ENCODE data around the gene ACTL7B.

The ACTL7B gene

GRCh38 chr9:108885643-108886348 is 30.0 kb upstream of the ACTL7B start:
- Histone ChIP-seq H3K4me1 (ENCODE audit: insufficient read depth, poor library complexity, severe bottlenecking) (peaks cover 16% of the 10 kb centered on the region), H3K27ac (ENCODE audit: poor library complexity, severe bottlenecking) (peak overlapping the region; percentile 70), H3K27me3 (ENCODE audit: insufficient read depth, poor library complexity, severe bottlenecking) (no peaks in the 10 kb centered on the region), H3K9me3 (ENCODE audit: severe bottlenecking) (no peaks in the 10 kb centered on the region), H3K4me3 (ENCODE audit: severe bottlenecking) (no peak overlapping the region), H3K36me3 (ENCODE audit: low read depth) (peaks cover 75% of the 10 kb centered on the region)
- DNase-seq (ENCODE audit: low spot score) (peak; percentile 79), ATAC-seq (ENCODE audit: low read depth) (peak; percentile 98)
- no peak for TF ChIP-seq CTCF (IDR thresholded peaks at IDR 0.05; ENCODE audit: poor library complexity, severe bottlenecking)

- H3K4me3 ChIP-seq (ENCODE audit: severe bottlenecking), result no peak overlapping the region
- no peak for ATAC-seq (ENCODE audit: low read depth)
- peaks cover 78% of the 10 kb centered on the region for H3K36me3 ChIP-seq (ENCODE audit: low read depth)
- no peak for TF ChIP-seq CTCF (IDR thresholded peaks at IDR 0.05; ENCODE audit: poor library complexity, severe bottlenecking)
- H3K9me3 ChIP-seq (ENCODE audit: severe bottlenecking), result no peaks in the 10 kb centered on the region
- no peak for DNase-seq (ENCODE audit: low spot score)
- peak overlapping the region; percentile 70 for H3K27ac ChIP-seq (ENCODE audit: poor library complexity, severe bottlenecking)
- H3K27me3 ChIP-seq (ENCODE audit: insufficient read depth, poor library complexity, severe bottlenecking), result no peaks in the 10 kb centered on the region
- H3K4me1 ChIP-seq (ENCODE audit: insufficient read depth, poor library complexity, severe bottlenecking), result peaks cover 16% of the 10 kb centered on the region
These were observed 28.9 kb upstream of the ACTL7B start for GRCh38 chr9:108884701-108885100.

- H3K27me3 ChIP-seq (ENCODE audit: insufficient read depth, poor library complexity, severe bottlenecking), result no peaks in the 10 kb centered on the region
- peaks cover 79% of the 10 kb centered on the region for H3K36me3 ChIP-seq (ENCODE audit: low read depth)
- TF ChIP-seq CTCF (IDR thresholded peaks at IDR 0.05; ENCODE audit: poor library complexity, severe bottlenecking), result no peak
- H3K9me3 ChIP-seq (ENCODE audit: severe bottlenecking), result no peaks in the 10 kb centered on the region
- no peak for DNase-seq (ENCODE audit: low spot score)
- ATAC-seq (ENCODE audit: low read depth), result no peak
- no peak overlapping the region for H3K27ac ChIP-seq (ENCODE audit: poor library complexity, severe bottlenecking)
- peaks cover 16% of the 10 kb centered on the region for H3K4me1 ChIP-seq (ENCODE audit: insufficient read depth, poor library complexity, severe bottlenecking)
- H3K4me3 ChIP-seq (ENCODE audit: severe bottlenecking), result no peak overlapping the region
These were observed 27.3 kb upstream of the ACTL7B start for GRCh38 chr9:108883085-108883484.

- Histone ChIP-seq H3K4me1 (ENCODE audit: insufficient read depth, poor library complexity, severe bottlenecking) (peaks cover 16% of the 10 kb centered on the region), H3K4me3 (ENCODE audit: severe bottlenecking) (no peak overlapping the region), H3K27me3 (ENCODE audit: insufficient read depth, poor library complexity, severe bottlenecking) (no peaks in the 10 kb centered on the region), H3K9me3 (ENCODE audit: severe bottlenecking) (no peaks in the 10 kb centered on the region), H3K27ac (ENCODE audit: poor library complexity, severe bottlenecking) (no peak overlapping the region), H3K36me3 (ENCODE audit: low read depth) (peaks cover 80% of the 10 kb centered on the region)
- DNase-seq (ENCODE audit: low spot score) (no peak), ATAC-seq (ENCODE audit: low read depth) (no peak)
- TF ChIP-seq CTCF (IDR thresholded peaks at IDR 0.05; ENCODE audit: poor library complexity, severe bottlenecking), result no peak
These were observed 26.5 kb upstream of the ACTL7B start for GRCh38 chr9:108882052-108882888.

All from RWPE2 (cell line).